CD4-positive, alpha-beta T cell (primary cell): ENCODE data around the gene AGFG2. TPM values are rescaled to one million over a fixed set of nuclear protein-coding genes. Genes with fewer than 3 reads are reported as not detected.

Source experiments
- ATAC-seq: fragments of 200-7000 bp; cut with Tn5 transposase; one replicate; pipeline ENCODE4 v1.10.0; 2022; ENCODE audit warnings: mild to moderate bottlenecking; ENCODE audit not compliant: poor library complexity
- CTCF ChIA-PET: fragments of 350-600 bp; sonication (Branson Sonifier 250); formaldehyde crosslinking; loops from one replicate; lab custom pipeline; 2021; ENCODE audit warnings: antibody characterized with exemption, inconsistent platforms; lab: Charles Lee
- POLR2A ChIA-PET: fragments of 350-600 bp; sonication (Branson Sonifier 250); formaldehyde crosslinking; loops from one replicate; lab custom pipeline; 2021; ENCODE audit warnings: antibody characterized with exemption, inconsistent platforms; lab: Charles Lee
- DNase-seq, 14 experiments: peaks; one replicate each; pipeline ENCODE4 v3.0.0-alpha.2; 2013 to 2020; ENCODE audit warnings: mixed read lengths in 2 of 14
- H3K27ac ChIP-seq, 2 donors: one replicate each; pipeline versions ENCODE4 v1.5.1 to v1.7.0; 2013; ENCODE audit warnings: low read length in 2 of 2, low read depth in 1 of 2, mild to moderate bottlenecking in 1 of 2
- H3K27me3 ChIP-seq, 2 experiments: 1 replicate in 1 of 2; 2 replicates in 1 of 2; pipeline versions ENCODE4 v1.6.1 to v1.7.0; 2013; ENCODE audit warnings: low read length in 2 of 2, control low read depth in 1 of 2, mild to moderate bottlenecking in 1 of 2, moderate library complexity in 1 of 2; ENCODE audit not compliant: insufficient read depth in 2 of 2, control insufficient read depth in 1 of 2
- H3K36me3 ChIP-seq: one replicate; pipeline ENCODE4 v1.6.1; 2013; ENCODE audit warnings: low read length, control low read depth; ENCODE audit not compliant: insufficient read depth
- H3K4me1 ChIP-seq: one replicate; pipeline ENCODE4 v1.6.1; 2013; ENCODE audit warnings: low read length, control low read depth; ENCODE audit not compliant: insufficient read depth
- H3K4me3 ChIP-seq: one replicate; pipeline ENCODE4 v1.5.1; 2013; ENCODE audit warnings: mild to moderate bottlenecking, low read length, moderate library complexity
- H3K9me3 ChIP-seq, 2 experiments: 1 replicate in 1 of 2; 2 replicates in 1 of 2; pipeline versions ENCODE4 v1.6.1 to v1.7.0; 2013; ENCODE audit warnings: low read length in 2 of 2, mild to moderate bottlenecking in 2 of 2, control low read depth in 1 of 2, moderate library complexity in 1 of 2; ENCODE audit not compliant: control insufficient read depth in 1 of 2, insufficient read depth in 1 of 2
- H3K27ac Mint-ChIP-seq: one replicate; pipeline ENCODE4 v1.8.0; 2020; ENCODE audit warnings: mixed read lengths
- H3K27me3 Mint-ChIP-seq: one replicate; pipeline ENCODE4 v1.8.0; 2021; ENCODE audit warnings: mixed read lengths
- H3K36me3 Mint-ChIP-seq: one replicate; pipeline ENCODE4 v1.8.0; 2021; ENCODE audit warnings: low read depth, mixed read lengths
- H3K4me1 Mint-ChIP-seq: one replicate; pipeline ENCODE4 v1.8.0; 2021; ENCODE audit warnings: low read depth, mixed read lengths
- H3K4me3 Mint-ChIP-seq: one replicate; pipeline ENCODE4 v1.8.0; 2020; ENCODE audit warnings: mild to moderate bottlenecking, mixed read lengths
- H3K9me3 Mint-ChIP-seq: one replicate; pipeline ENCODE4 v1.8.0; 2020; ENCODE audit warnings: mixed read lengths
- CTCF ChIP-seq: fragments of 200-600 bp; IDR thresholded peaks from one replicate; pipeline ENCODE4 v1.8.0; 2022; ENCODE audit warnings: antibody characterized with exemption, mild to moderate bottlenecking
- intact Hi-C, 2 experiments: fragments of 100-400 bp; cut with DNase I in 1 of 2; cut with micrococcal nuclease in 1 of 2; formaldehyde crosslinking; loops; one replicate each; pipeline versions ENCODE4 v1.15.1 to v1.9.0; 2023 to 2025; cut with DNase I, micrococcal nuclease
- total RNA-seq, 174 experiments: library from RNA in 2 of 174; stranded (reverse) in 2 of 174; gene quantifications; one replicate each; pipeline ENCODE4 v1.2.3 and lab custom pipeline; 2021 to 2026

AGFG2 gene
- total RNA-seq, 2 experiments from 2014 or later = 6.6 to 9.9 TPM

- ATAC-seq = no peak
- no peaks in the 10 kb centered on the region for H3K9me3 Mint-ChIP-seq
- no peak for TF ChIP-seq CTCF
- CTCF ChIA-PET = interaction anchor here (0.7 to 2.2 kb wide), 7 partner anchors 20 to 120 kb away, joined by 3 to 8 read pairs (median 5); partner anchors contain the start of gene MOSPD3
- intact Hi-C loops = loop anchor here in 1 of 2 experiments (2.0 kb wide), 1 partner anchor 90 kb away; no protein-coding TSS in a partner anchor
- peak overlapping the region; percentile 97 for H3K4me3 Mint-ChIP-seq
- H3K9me3 ChIP-seq = no peaks in the 10 kb centered on the region
- peaks cover 35% of the 10 kb centered on the region for H3K4me1 Mint-ChIP-seq
- H3K27ac Mint-ChIP-seq = no peak overlapping the region
- peak in 2 of 14 experiments; percentile 11 to 52 for DNase-seq
- POLR2A ChIA-PET = interaction anchor here (0.6 to 4.9 kb wide), 27 partner anchors 10 to 1026 kb away, joined by 3 to 113 read pairs (median 12); partner anchors contain the start of genes AGFG2, GIGYF1, MEPCE and MOSPD3
- H3K27ac ChIP-seq = peak overlapping the region; percentile 93 to 96
- no peaks in the 10 kb centered on the region for H3K27me3 ChIP-seq
- H3K27me3 Mint-ChIP-seq = no peaks in the 10 kb centered on the region
- peaks cover 32% of the 10 kb centered on the region for H3K36me3 ChIP-seq
- peaks cover 17% of the 10 kb centered on the region for H3K36me3 Mint-ChIP-seq
- H3K4me1 ChIP-seq = peaks cover 65% of the 10 kb centered on the region
- H3K4me3 ChIP-seq = peak overlapping the region; percentile 95
These were observed 45.9 kb downstream of the AGFG2 start for GRCh38 chr7:100584683-100585510.

- peaks cover 24% of the 10 kb centered on the region for H3K36me3 ChIP-seq
- POLR2A ChIA-PET = interaction anchor here (0.6 to 4.9 kb wide), 44 partner anchors 8 to 1027 kb away, joined by 3 to 113 read pairs (median 8); partner anchors contain the start of genes AGFG2, GIGYF1, GNB2 and GPC2
These were observed 46.7 kb downstream of the AGFG2 start, which contains the start of gene LRCH4 for GRCh38 chr7:100585511-100586265. TSS of gene LRCH4 (minus strand) at chr7:100586129. CDS start at chr7:100586100, 29 bp downstream.

More at GRCh38 chr7:100585511-100586265, 46.7 kb downstream of the AGFG2 start, which contains the start of gene LRCH4:
- Mint-ChIP-seq H3K9me3 (no peaks in the 10 kb centered on the region), H3K27ac (no peak within 1 kb of the TSS), H3K4me3 (peak within 1 kb of the TSS; percentile 97), H3K36me3 (peaks cover 17% of the 10 kb centered on the region), H3K4me1 (peaks cover 35% of the 10 kb centered on the region), H3K27me3 (no peaks in the 10 kb centered on the region)
- H3K27me3 ChIP-seq = peaks cover 0 to 4% of the 10 kb centered on the region in 2 experiments
- no peak for TF ChIP-seq CTCF
- no peaks in the 10 kb centered on the region for H3K9me3 ChIP-seq
- ATAC-seq (peak; percentile 14), DNase-seq (peak; percentile 42 to 82 (median 56))
- H3K27ac ChIP-seq = peak within 1 kb of the TSS; percentile 93 to 96
- CTCF ChIA-PET = interaction anchor here (0.7 to 2.2 kb wide), 9 partner anchors 17 to 119 kb away, joined by 3 to 8 read pairs (median 4); partner anchors contain the start of gene MOSPD3
- intact Hi-C loops = loop anchor here (1.0 to 2.0 kb wide), 5 partner anchors 15 to 89 kb away; partner anchors contain the start of genes AGFG2 (in 1 of the 2) and MOSPD3 (in 1 of the 2)
- H3K4me3 ChIP-seq = peak within 1 kb of the TSS; percentile 95
- H3K4me1 ChIP-seq = peaks cover 58% of the 10 kb centered on the region
